Right renal pelvis (tissue), 4 donors: ENCODE results near the gene MAP3K14. TPM values are rescaled to one million over a fixed set of nuclear protein-coding genes. Genes with fewer than 3 reads are reported as not detected.
"Not testable (repeated sequence)": the region's sequence is repeated elsewhere in the genome, so short reads cannot be mapped to it uniquely, and the experiment has no call there.

Source experiments
- DNase-seq, 4 donors: peaks; one replicate each; pipeline ENCODE4 v3.0.0-alpha.2; 2013; ENCODE audit warnings: low read depth in 4 of 4, low spot score in 3 of 4, missing footprints in 1 of 4
- polyA plus RNA-seq, 4 donors: library from polyadenylated mRNA; unstranded; fragments of 120-200 nt; gene quantifications; one replicate each; pipeline ENCODE4 v1.2.1, GENCODE V29; 2013; ENCODE audit not compliant: insufficient read length in 4 of 4

Gene MAP3K14
- polyA plus RNA-seq, 4 donors = 5.2 to 6.4 (median 5.7) TPM

- DNase-seq = no peak
Observed at GRCh38 chr17:45262516-45263476, 54.0 kb downstream of the MAP3K14 start.

- no peak for DNase-seq
Observed at GRCh38 chr17:45261577-45262515, 55.0 kb downstream of the MAP3K14 start, which contains the start of gene SPATA32. Gene SPATA32 (minus strand): TSS chr17:45262094. CDS start chr17:45262016, 78 bp downstream.

- DNase-seq = no peak
Observed at GRCh38 chr17:45260204-45260783, 56.5 kb downstream of the MAP3K14 start.

GRCh38 chr17:45258981-45259380, 57.8 kb downstream of the MAP3K14 start:
- DNase-seq = no peak

GRCh38 chr17:45257115-45257514, 59.7 kb downstream of the MAP3K14 start:
- no peak for DNase-seq

GRCh38 chr17:45256114-45256966, 60.5 kb downstream of the MAP3K14 start:
- DNase-seq = no peak

- DNase-seq = no peak
Observed at GRCh38 chr17:45255358-45255757, 61.5 kb downstream of the MAP3K14 start.

- no peak for DNase-seq
Observed at GRCh38 chr17:45253879-45254278, 62.9 kb downstream of the MAP3K14 start.

GRCh38 chr17:45253237-45253636, 63.6 kb downstream of the MAP3K14 start:
- DNase-seq = not testable (repeated sequence)

GRCh38 chr17:45251931-45252330, 64.9 kb downstream of the MAP3K14 start:
- no peak for DNase-seq

GRCh38 chr17:45248132-45248957, 68.5 kb downstream of the MAP3K14 start:
- no peak for DNase-seq

- peak in 2 of 4 donors; percentile 64 to 69 for DNase-seq
Observed at GRCh38 chr17:45247429-45248131, 69.2 kb downstream of the MAP3K14 start.

- no peak for DNase-seq
Observed at GRCh38 chr17:45246861-45247428, 69.9 kb downstream of the MAP3K14 start.

GRCh38 chr17:45246338-45246737, 70.5 kb downstream of the MAP3K14 start:
- no peak for DNase-seq

GRCh38 chr17:45244725-45245656, 71.8 kb downstream of the MAP3K14 start:
- DNase-seq = no peak

GRCh38 chr17:45243750-45244149, 73.1 kb downstream of the MAP3K14 start:
- no peak for DNase-seq

- no peak for DNase-seq
Observed at GRCh38 chr17:45242029-45242414, 74.8 kb downstream of the MAP3K14 start.
